H9 (cell line): ENCODE measurements around the gene PLA2G2E. TPM values are rescaled to one million over a fixed set of nuclear protein-coding genes. Genes with fewer than 3 reads are reported as not detected.

Experiments used
- DNase-seq: peaks from one replicate; pipeline ENCODE4 v3.0.0-alpha.2; 2017
- H2AFZ ChIP-seq: one replicate; pipeline ENCODE4 v1.6.1; 2013; ENCODE audit warnings: mild to moderate bottlenecking, low read length, control low read depth, moderate library complexity
- H2AK5ac ChIP-seq: 2 replicates; pipeline ENCODE4 v1.6.1; 2013; ENCODE audit warnings: low read length, control low read depth, mixed read lengths; ENCODE audit not compliant: insufficient read length
- H2BK120ac ChIP-seq: one replicate; pipeline ENCODE4 v1.6.1; 2013; ENCODE audit warnings: low read depth, mild to moderate bottlenecking, low read length, control low read depth, inconsistent platforms; ENCODE audit not compliant: poor library complexity, severe bottlenecking
- H2BK12ac ChIP-seq: 2 replicates; pipeline ENCODE4 v1.6.1; 2013; ENCODE audit warnings: low read length, control low read depth, mixed read lengths, low read depth; ENCODE audit not compliant: insufficient read length
- H2BK15ac ChIP-seq: 2 replicates; pipeline ENCODE4 v1.6.1; 2013; ENCODE audit warnings: low read depth, low read length, control low read depth
- H2BK20ac ChIP-seq: one replicate; pipeline ENCODE4 v1.6.1; 2013; ENCODE audit warnings: low read depth, mild to moderate bottlenecking, low read length, control low read depth, inconsistent platforms; ENCODE audit not compliant: poor library complexity, severe bottlenecking
- H2BK5ac ChIP-seq: 2 replicates; pipeline ENCODE4 v1.6.1; 2013; ENCODE audit warnings: low read length, control low read depth, mixed read lengths; ENCODE audit not compliant: insufficient read length
- H3K14ac ChIP-seq: 2 replicates; pipeline ENCODE4 v1.6.1; 2013; ENCODE audit warnings: low read length, control low read depth; ENCODE audit not compliant: insufficient read depth
- H3K18ac ChIP-seq: 2 replicates; pipeline ENCODE4 v1.6.1; 2013; ENCODE audit warnings: low read depth, mild to moderate bottlenecking, mixed read lengths, low read length, control low read depth; ENCODE audit not compliant: insufficient read length
- H3K23ac ChIP-seq: 2 replicates; pipeline ENCODE4 v1.6.1; 2013; ENCODE audit warnings: low read length, control low read depth, mixed read lengths, low read depth; ENCODE audit not compliant: insufficient read length
- H3K23me2 ChIP-seq: 2 replicates; pipeline ENCODE4 v1.6.1; 2013; ENCODE audit warnings: low read depth, mild to moderate bottlenecking, mixed read lengths, low read length, control low read depth; ENCODE audit not compliant: insufficient read length, poor library complexity, severe bottlenecking
- H3K27ac ChIP-seq: 2 replicates; pipeline ENCODE4 v1.5.1; 2013; ENCODE audit warnings: low read length, control low read depth, mixed read lengths, low read depth; ENCODE audit not compliant: insufficient read length
- H3K27me3 ChIP-seq: 2 replicates; pipeline ENCODE4 v1.6.1; 2013; ENCODE audit warnings: low read length, control low read depth, inconsistent platforms; ENCODE audit not compliant: insufficient read depth
- H3K4ac ChIP-seq: 2 replicates; pipeline ENCODE4 v1.6.1; 2013; ENCODE audit warnings: low read depth, mild to moderate bottlenecking, control low read depth, inconsistent platforms, low read length, moderate library complexity
- H3K4me1 ChIP-seq: 2 replicates; pipeline ENCODE4 v1.6.1; 2013; ENCODE audit warnings: low read length, control low read depth, inconsistent platforms; ENCODE audit not compliant: insufficient read depth
- H3K4me2 ChIP-seq: 2 replicates; pipeline ENCODE4 v1.6.1; 2013; ENCODE audit warnings: low read length, control low read depth, mixed read lengths; ENCODE audit not compliant: insufficient read length, insufficient read depth
- H3K56ac ChIP-seq: 2 replicates; pipeline ENCODE4 v1.6.1; 2013; ENCODE audit warnings: low read depth, mild to moderate bottlenecking, mixed read lengths, low read length, control low read depth; ENCODE audit not compliant: insufficient read length
- H3K79me1 ChIP-seq: 2 replicates; pipeline ENCODE4 v1.6.1; 2013; ENCODE audit warnings: low read depth, mild to moderate bottlenecking, moderate library complexity, low read length, control low read depth, inconsistent platforms; ENCODE audit not compliant: insufficient read depth, poor library complexity, severe bottlenecking
- H3K79me2 ChIP-seq: 2 replicates; pipeline ENCODE4 v1.6.1; 2013; ENCODE audit warnings: low read length, control low read depth, inconsistent platforms; ENCODE audit not compliant: insufficient read depth
- H3K9ac ChIP-seq: 2 replicates; pipeline ENCODE4 v1.6.1; 2013; ENCODE audit warnings: low read length, control low read depth, mixed read lengths; ENCODE audit not compliant: insufficient read length; ENCODE audit errors: extremely low read depth
- H3K9me3 ChIP-seq: one replicate; pipeline ENCODE4 v1.6.1; 2013; ENCODE audit warnings: low read depth, low read length, inconsistent platforms; ENCODE audit not compliant: control insufficient read depth
- H3T11ph ChIP-seq: one replicate; pipeline ENCODE4 v1.6.1; 2013; ENCODE audit warnings: mild to moderate bottlenecking, low read length, control low read depth, inconsistent platforms
- H4K20me1 ChIP-seq: one replicate; pipeline ENCODE4 v1.6.1; 2013; ENCODE audit not compliant: control insufficient read depth, insufficient read length, insufficient read depth
- H4K5ac ChIP-seq: 2 replicates; pipeline ENCODE4 v1.6.1; 2013; ENCODE audit warnings: low read depth, mild to moderate bottlenecking, mixed read lengths, low read length, control low read depth; ENCODE audit not compliant: insufficient read length
- H4K8ac ChIP-seq: replicated peaks from 2 replicates; pipeline ENCODE4 v1.6.1; 2013; ENCODE audit warnings: low read length, control low read depth, mixed read lengths, low read depth; ENCODE audit not compliant: insufficient read length
- H4K91ac ChIP-seq: 2 replicates; pipeline ENCODE4 v1.6.1; 2013; ENCODE audit warnings: low read depth, mild to moderate bottlenecking, moderate library complexity, mixed read lengths, low read length, control low read depth; ENCODE audit not compliant: insufficient read length
- H3K27ac Mint-ChIP-seq, 3 experiments: 2 replicates in 2 of 3; 3 replicates in 1 of 3; pipeline ENCODE4 v1.8.0; 2020 to 2021; ENCODE audit warnings: mixed read lengths in 3 of 3, mild to moderate bottlenecking in 1 of 3, moderate library complexity in 1 of 3
- H3K27me3 Mint-ChIP-seq: 2 replicates; pipeline ENCODE4 v1.8.0; 2021; ENCODE audit warnings: low read depth, mild to moderate bottlenecking, moderate library complexity, mixed read lengths
- H3K36me3 Mint-ChIP-seq, 3 experiments: 2 replicates in 2 of 3; 3 replicates in 1 of 3; pipeline ENCODE4 v1.8.0; 2020 to 2021; ENCODE audit warnings: low read depth in 3 of 3, mixed read lengths in 3 of 3; ENCODE audit not compliant: insufficient read depth in 1 of 3
- H3K4me1 Mint-ChIP-seq, 2 experiments: 2 replicates each; pipeline ENCODE4 v1.8.0; 2020; ENCODE audit warnings: mixed read lengths in 2 of 2
- H3K4me3 Mint-ChIP-seq, 2 experiments: 2 replicates in 1 of 2; 3 replicates in 1 of 2; pipeline ENCODE4 v1.8.0; 2020 to 2021; ENCODE audit warnings: mild to moderate bottlenecking in 2 of 2, mixed read lengths in 2 of 2, moderate library complexity in 1 of 2
- H3K9me3 Mint-ChIP-seq, 2 experiments: 2 replicates in 1 of 2; 3 replicates in 1 of 2; pipeline ENCODE4 v1.8.0; 2020; ENCODE audit warnings: mild to moderate bottlenecking in 2 of 2, mixed read lengths in 2 of 2, moderate library complexity in 1 of 2
- CTCF ChIP-seq: fragments of 200-600 bp; sonication (generic); conservative IDR thresholded peaks from 3 replicates; pipeline ENCODE4 v1.8.0; 2021; ENCODE audit warnings: antibody characterized with exemption, mild to moderate bottlenecking
- WGBS: extraction: QIAGEN DNeasy Blood & Tissue Kit; methylation state at CpG from one replicate; pipeline ENCODE4 v1.1.7; 2013; ENCODE audit warnings: missing lambda C conversion rate, low lambda C conversion rate, mixed read lengths; ENCODE audit not compliant: insufficient read length; ENCODE audit errors: extremely low coverage; 5-methylcytosine and 5-hydroxymethylcytosine counted together
- total RNA-seq: library from RNA; stranded (reverse); gene quantifications from 2 replicates; pipeline ENCODE4 v1.2.1, GENCODE V29; 2021

The PLA2G2E gene
- total RNA-seq, 1 experiment from 2014 or later: not detected

DNA sequence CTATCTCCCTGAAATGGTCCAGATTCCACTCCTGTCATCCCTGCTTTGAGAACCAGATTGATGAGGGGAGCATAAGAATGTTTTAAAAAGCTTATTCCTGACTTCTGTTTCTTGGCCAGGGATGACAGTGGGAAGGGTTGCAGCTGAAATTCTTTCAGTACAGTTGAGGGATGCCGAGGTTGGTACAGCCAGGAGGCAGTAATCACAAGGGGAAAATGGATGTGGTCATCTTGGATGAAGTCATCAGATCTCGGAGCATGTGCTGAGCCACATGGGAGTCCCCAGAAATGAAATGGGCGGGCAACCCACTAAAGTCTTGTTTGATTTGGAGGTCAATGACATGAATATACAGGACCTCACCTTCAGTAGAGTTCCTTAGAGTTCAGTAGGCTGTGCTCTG lies 18.7 kb upstream of the PLA2G2E start:
- Histone ChIP-seq H3K23me2 (no peaks in the 10 kb centered on the region), H2BK15ac (no peak overlapping the region), H3K56ac (no peak overlapping the region), H3K9ac (no peak overlapping the region), H3K79me2 (no peaks in the 10 kb centered on the region), H3K18ac (no peak overlapping the region), H3K4me2 (no peak overlapping the region), H2AFZ (no peak overlapping the region), H4K20me1 (no peaks in the 10 kb centered on the region), H4K5ac (no peak overlapping the region), H2AK5ac (no peak overlapping the region), H3K79me1 (no peaks in the 10 kb centered on the region), H4K91ac (no peak overlapping the region), H2BK12ac (no peak overlapping the region), H3K27me3 (no peaks in the 10 kb centered on the region), H2BK120ac (no peak overlapping the region), H2BK5ac (no peak overlapping the region), H3K4me1 (no peaks in the 10 kb centered on the region), H2BK20ac (no peak overlapping the region), H3K9me3 (no peaks in the 10 kb centered on the region), H3T11ph (no peak overlapping the region), H3K27ac (no peak overlapping the region), H3K23ac (no peak overlapping the region), H4K8ac (no peak overlapping the region), H3K4ac (no peak overlapping the region), H3K14ac (no peak overlapping the region)
- Mint-ChIP-seq H3K4me3 (no peak overlapping the region), H3K4me1 (peaks cover 9% of the 10 kb centered on the region in 2 experiments), H3K27ac (no peak overlapping the region), H3K9me3 (peaks cover 0 to 11% of the 10 kb centered on the region in 2 experiments; a peak in 3 of 5 replicates), H3K36me3 (no peaks in the 10 kb centered on the region; a peak in 2 of 7 replicates), H3K27me3 (peaks cover 5% of the 10 kb centered on the region; the same call in 1 of the 2 replicates)
- WGBS: no CpG with 5 or more reads among the region's 3 CpGs
- DNase-seq: no peak
- TF ChIP-seq CTCF: no peak
